NOMO-1 (cell line): ENCODE results near the gene DTX3.

Experiments
- DNase-seq, 2 experiments: peaks; one replicate each; lab custom pipeline; 2025; ENCODE audit not compliant: unreplicated experiment in 2 of 2; lab: John Stamatoyannopoulos, UW

The DTX3 gene

GRCh38 chr12:57619434-57620244, 15.0 kb downstream of the DTX3 start:
- no peak for DNase-seq

- no peak for DNase-seq
These were observed 15.8 kb downstream of the DTX3 start for GRCh38 chr12:57620245-57620935.

GRCh38 chr12:57620936-57621496, 16.4 kb downstream of the DTX3 start:
- DNase-seq, result peak in 1 of 2 experiments; percentile 30

GRCh38 chr12:57621497-57622292, 17.1 kb downstream of the DTX3 start:
- DNase-seq, result peak in 1 of 2 experiments; percentile 14

- DNase-seq, result no peak
These were observed 17.9 kb downstream of the DTX3 start for GRCh38 chr12:57622293-57623245.

- no peak for DNase-seq
These were observed 18.8 kb downstream of the DTX3 start for GRCh38 chr12:57623385-57623784.

- no peak for DNase-seq
These were observed 19.3 kb downstream of the DTX3 start for GRCh38 chr12:57623811-57624390.

- no peak for DNase-seq
These were observed 20.0 kb downstream of the DTX3 start for GRCh38 chr12:57624441-57625220.

GRCh38 chr12:57625261-57626032, 20.8 kb downstream of the DTX3 start:
- no peak for DNase-seq

GRCh38 chr12:57626111-57626920, 21.7 kb downstream of the DTX3 start:
- DNase-seq, result no peak

- no peak for DNase-seq
These were observed 22.4 kb downstream of the DTX3 start for GRCh38 chr12:57626921-57627445.

- DNase-seq, result no peak
These were observed 23.1 kb downstream of the DTX3 start for GRCh38 chr12:57627501-57628279.

- DNase-seq, result no peak
These were observed 23.9 kb downstream of the DTX3 start for GRCh38 chr12:57628280-57629191.

GRCh38 chr12:57629897-57630471, 25.4 kb downstream of the DTX3 start:
- DNase-seq, result no peak
